ENCODE measurements around the gene IFT20.

DNA sequence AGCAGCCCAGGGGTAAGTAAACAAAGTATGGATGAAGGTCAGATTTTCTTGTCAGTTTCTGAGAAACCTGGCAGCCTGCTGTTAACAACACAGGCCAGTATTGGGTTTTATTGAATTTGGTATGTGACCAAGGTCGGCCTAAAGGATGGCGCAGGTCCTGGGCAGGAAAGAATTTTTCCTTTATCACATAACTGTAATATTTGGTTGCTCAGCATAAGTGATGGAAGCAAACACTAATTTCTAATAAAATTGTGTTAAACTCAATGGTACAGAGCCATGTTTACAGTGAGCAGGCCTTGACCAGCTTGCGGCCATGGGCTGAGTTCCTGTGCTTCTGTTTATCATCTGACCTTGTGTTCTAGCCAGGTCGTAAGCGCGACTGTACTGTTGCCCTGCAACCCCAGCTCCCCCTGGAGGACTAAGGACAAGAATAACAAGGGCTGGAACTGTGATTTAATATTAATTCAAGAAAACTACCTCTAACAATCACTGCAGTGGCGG lies 11.5 kb upstream of the IFT20 start:
- TF ChIP-seq CTCF (IDR thresholded peaks at IDR 0.05) (peak in 10 of 12 donors; percentile 16 to 51 (median 40)), POLR2A (IDR thresholded peaks at IDR 0.05) (no peak)
